ENCODE data around the gene SIAH3.
A peak's percentile ranks its signal among the peaks of the same experiment; 100 is the strongest.

The SIAH3 gene

GRCh38 chr13:45731455-45731854, 120.1 kb downstream of the SIAH3 start:
- DNase-seq = no peak

GRCh38 chr13:45728759-45729158, 122.8 kb downstream of the SIAH3 start:
- peak in 1 of 5 experiments; percentile 23 for DNase-seq

All from T-helper 2 cell (primary cell).